GM12878 (cell line): ENCODE results near the gene GRK5.

ENCODE experiments used
- CHD4 ChIP-seq: fragments of 200-600 bp; sonication (generic); IDR thresholded peaks from 2 replicates; pipeline ENCODE4 v1.6.1; 2016; ENCODE audit warnings: mild to moderate bottlenecking
- SMC3 ChIP-seq: IDR thresholded peaks from 2 replicates; pipeline ENCODE4 v1.6.1; 2011; ENCODE audit warnings: low read length, improper control_type of control experiment, borderline replicate concordance

DNA sequence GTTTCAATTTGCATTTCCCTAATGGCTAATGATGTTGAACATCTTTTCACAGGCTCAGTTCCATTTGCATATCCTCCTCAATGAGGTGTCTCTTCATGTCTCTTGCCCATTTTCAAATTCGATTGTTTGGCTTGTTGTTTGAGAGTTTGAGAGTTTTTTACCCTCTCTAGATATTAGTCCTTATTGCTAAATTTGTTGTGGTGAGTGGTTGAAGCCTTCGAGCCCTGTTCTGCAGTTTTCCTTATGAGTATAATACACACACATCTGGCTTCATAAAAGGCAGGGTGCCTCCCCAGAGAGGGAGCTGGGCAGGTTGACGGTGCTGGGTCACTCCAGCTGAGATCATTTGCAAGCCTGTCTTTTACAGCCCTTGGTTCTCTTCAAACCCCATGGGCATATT lies 270.1 kb downstream of the GRK5 start:
- 0 out of 2 replicates have a peak, but pooled peaks have one; percentile 11 for TF ChIP-seq SMC3
- TF ChIP-seq CHD4 = no peak
